IPS DF 4.7 (cell line): ENCODE measurements around the gene CPED1.
"Not testable (repeated sequence)": the region's sequence is repeated elsewhere in the genome, so short reads cannot be mapped to it uniquely, and the experiment has no call there.

Source experiments
- DNase-seq: peaks from one replicate; pipeline ENCODE4 v3.0.0-alpha.2; 2013; ENCODE audit warnings: low spot score; ENCODE audit errors: extremely low read depth

Gene CPED1

GRCh38 chr7:120981117-120981516 lies 7.4 kb upstream of the CPED1 start:
- no peak for DNase-seq

GRCh38 chr7:120981888-120982615 lies 6.5 kb upstream of the CPED1 start:
- no peak for DNase-seq

- not testable (repeated sequence) for DNase-seq
Measured at GRCh38 chr7:120983592-120983991, 4.9 kb upstream of the CPED1 start.

- DNase-seq = no peak
Measured at GRCh38 chr7:120984406-120984805, 4.1 kb upstream of the CPED1 start.

GRCh38 chr7:120985130-120985758 lies 3.3 kb upstream of the CPED1 start:
- no peak for DNase-seq

GRCh38 chr7:120985839-120986238 lies 2.7 kb upstream of the CPED1 start:
- DNase-seq = no peak

GRCh38 chr7:120986650-120987049 lies 1.9 kb upstream of the CPED1 start:
- no peak for DNase-seq

- DNase-seq = no peak
Measured at GRCh38 chr7:120987280-120987679, 1.2 kb upstream of the CPED1 start.

- DNase-seq = peak; percentile 60
Measured at GRCh38 chr7:120987683-120988590, 574 bp upstream of the CPED1 start.

- DNase-seq = no peak
Measured at GRCh38 chr7:120989257-120990220, 1.0 kb downstream of the CPED1 start.

GRCh38 chr7:120990468-120991118 lies 2.1 kb downstream of the CPED1 start:
- no peak for DNase-seq

- DNase-seq = no peak
Measured at GRCh38 chr7:120991161-120991560, 2.6 kb downstream of the CPED1 start.

- DNase-seq = no peak
Measured at GRCh38 chr7:120991581-120991980, 3.1 kb downstream of the CPED1 start.

GRCh38 chr7:120992272-120992964 lies 3.9 kb downstream of the CPED1 start:
- DNase-seq = no peak

- no peak for DNase-seq
Measured at GRCh38 chr7:120992965-120993494, 4.5 kb downstream of the CPED1 start.

GRCh38 chr7:120993553-120994191 lies 5.2 kb downstream of the CPED1 start:
- no peak for DNase-seq

- no peak for DNase-seq
Measured at GRCh38 chr7:120994512-120995410, 6.2 kb downstream of the CPED1 start.

GRCh38 chr7:120995654-120996053 lies 7.1 kb downstream of the CPED1 start:
- DNase-seq = no peak
